Activated naive CD4-positive, alpha-beta T cell treated with anti-CD3 and anti-CD28 coated beads, Interleukin-2, amount 50 U/mL, for 72 hours (primary cell): ENCODE results near the gene INSYN2B. TPM values are rescaled to one million over a fixed set of nuclear protein-coding genes. Genes with fewer than 3 reads are reported as not detected.
"Not testable (repeated sequence)": the region's sequence is repeated elsewhere in the genome, so short reads cannot be mapped to it uniquely, and the experiment has no call there.

ENCODE experiments used
- ATAC-seq, 2 donors: fragments of 150-1000 bp; cut with Tn5 transposase; 2 replicates each; pipeline ENCODE4 v1.10.0; 2021; ENCODE audit warnings: mild to moderate bottlenecking in 2 of 2, moderate library complexity in 2 of 2
- DNase-seq, 2 donors: peaks; one replicate each; pipeline ENCODE4 v3.0.0; 2021 to 2022; ENCODE audit warnings: low spot score in 2 of 2
- H3K27ac Mint-ChIP-seq, 2 donors: one replicate each; pipeline ENCODE4 v1.8.0; 2022; ENCODE audit warnings: mild to moderate bottlenecking in 2 of 2, mixed read lengths in 2 of 2
- H3K36me3 Mint-ChIP-seq, 2 donors: one replicate each; pipeline ENCODE4 v1.8.0; 2022; ENCODE audit warnings: mixed read lengths in 2 of 2
- H3K9me3 Mint-ChIP-seq, 2 donors: one replicate each; pipeline ENCODE4 v1.8.0; 2022; ENCODE audit warnings: mixed read lengths in 2 of 2
- total RNA-seq, 2 donors: library from RNA; stranded (reverse); gene quantifications; one replicate each; pipeline ENCODE4 v1.2.3, GENCODE V29; 2022

The INSYN2B gene
- total RNA-seq, 2 donors from 2014 or later, result not detected

DNA sequence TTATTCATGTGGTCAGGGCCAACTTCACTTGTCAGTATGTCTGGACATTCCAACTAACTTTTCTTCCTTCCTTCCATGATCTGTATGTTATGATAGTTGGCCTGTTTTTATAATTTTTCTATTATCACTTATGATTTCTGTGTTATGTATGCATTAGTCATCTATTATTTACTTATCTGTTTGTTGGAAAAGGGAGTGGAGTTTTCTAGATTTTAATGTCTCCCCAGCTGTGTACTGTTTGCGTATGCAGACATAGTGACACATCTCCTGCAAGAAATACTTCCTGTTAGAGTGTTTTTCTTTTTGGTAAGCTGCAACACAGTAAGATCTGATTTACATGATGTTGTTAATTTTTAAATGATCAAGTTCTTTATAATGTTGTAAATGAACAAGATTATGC lies 8.7 kb upstream of the INSYN2B start:
- ATAC-seq (no peak), DNase-seq (no peak)
- H3K9me3 Mint-ChIP-seq, result no peaks in the 10 kb centered on the region
- H3K36me3 Mint-ChIP-seq, result peaks cover 11 to 17% of the 10 kb centered on the region in 2 donors
- H3K27ac Mint-ChIP-seq, result peak overlapping the region in 1 of 2 donors; percentile 25

GRCh38 chr5:169988206-169988605 lies 7.9 kb upstream of the INSYN2B start:
- H3K9me3 Mint-ChIP-seq, result no peaks in the 10 kb centered on the region
- DNase-seq (no peak), ATAC-seq (no peak)
- no peak overlapping the region for H3K27ac Mint-ChIP-seq
- peaks cover 11 to 18% of the 10 kb centered on the region in 2 donors for H3K36me3 Mint-ChIP-seq

DNA sequence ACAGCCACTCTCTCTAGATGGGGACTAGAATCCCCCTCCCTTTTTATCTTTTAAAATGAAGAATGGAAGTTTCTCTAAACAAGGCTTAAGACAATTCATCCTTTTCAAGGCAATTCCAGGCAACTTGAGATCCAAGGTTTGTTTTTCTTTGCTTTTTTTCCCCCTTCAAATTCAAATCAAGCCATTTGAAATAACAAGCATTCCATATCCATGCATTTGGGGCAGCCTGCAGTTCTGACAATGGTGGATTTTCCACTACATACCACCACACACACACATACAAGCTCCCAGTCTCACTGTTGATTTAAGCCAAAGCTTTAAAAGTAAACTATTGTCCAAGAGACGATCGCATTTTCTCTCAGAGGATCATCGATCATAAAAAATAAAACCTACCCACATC lies 424 bp downstream of the INSYN2B start:
- Mint-ChIP-seq H3K9me3 (no peaks in the 10 kb centered on the region), H3K27ac (no peak overlapping the region), H3K36me3 (peaks cover 0 to 9% of the 10 kb centered on the region in 2 donors)
- ATAC-seq, result no peak
- DNase-seq, result no peak

- ATAC-seq (no peak), DNase-seq (no peak)
- H3K36me3 Mint-ChIP-seq, result peaks cover 0 to 9% of the 10 kb centered on the region in 2 donors
- no peaks in the 10 kb centered on the region for H3K9me3 Mint-ChIP-seq
- peak overlapping the region in 1 of 2 donors; percentile 32 for H3K27ac Mint-ChIP-seq
These were observed 1.6 kb downstream of the INSYN2B start for GRCh38 chr5:169978714-169979113.

- no peaks in the 10 kb centered on the region for H3K36me3 Mint-ChIP-seq
- DNase-seq (no peak), ATAC-seq (no peak)
- no peaks in the 10 kb centered on the region for H3K9me3 Mint-ChIP-seq
- no peak overlapping the region for H3K27ac Mint-ChIP-seq
These were observed 6.0 kb downstream of the INSYN2B start for GRCh38 chr5:169974121-169974770.

DNA sequence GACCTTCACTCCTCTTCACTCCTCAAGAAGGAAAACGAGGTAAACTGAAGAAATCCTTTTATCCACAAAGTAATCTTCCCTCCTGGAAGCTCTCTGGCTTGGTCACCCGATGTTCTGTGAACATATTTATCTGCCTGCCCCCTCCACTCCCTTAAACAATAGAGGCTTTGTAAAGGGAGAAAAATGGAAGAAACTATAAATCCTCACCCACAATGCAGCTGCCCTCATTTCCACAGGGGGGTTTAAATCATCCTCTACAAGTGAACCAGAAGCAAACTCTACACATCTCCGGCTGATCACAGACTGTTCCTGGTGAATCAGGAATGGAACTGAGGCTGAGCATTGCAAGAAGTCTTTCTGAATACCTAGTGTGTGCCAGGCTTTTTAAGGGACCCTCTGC lies 7.2 kb downstream of the INSYN2B start:
- ATAC-seq (no peak), DNase-seq (no peak)
- Mint-ChIP-seq H3K27ac (no peak overlapping the region), H3K9me3 (no peaks in the 10 kb centered on the region), H3K36me3 (no peaks in the 10 kb centered on the region)

GRCh38 chr5:169971780-169972179 lies 8.5 kb downstream of the INSYN2B start:
- Mint-ChIP-seq H3K36me3 (no peaks in the 10 kb centered on the region), H3K27ac (no peak overlapping the region), H3K9me3 (no peaks in the 10 kb centered on the region)
- ATAC-seq, result no peak
- DNase-seq, result no peak

- no peaks in the 10 kb centered on the region for H3K9me3 Mint-ChIP-seq
- DNase-seq (no peak), ATAC-seq (no peak)
- H3K27ac Mint-ChIP-seq, result peak overlapping the region in 1 of 2 donors; percentile 12
- H3K36me3 Mint-ChIP-seq, result no peaks in the 10 kb centered on the region
These were observed 9.2 kb downstream of the INSYN2B start for GRCh38 chr5:169970911-169971765.

DNA sequence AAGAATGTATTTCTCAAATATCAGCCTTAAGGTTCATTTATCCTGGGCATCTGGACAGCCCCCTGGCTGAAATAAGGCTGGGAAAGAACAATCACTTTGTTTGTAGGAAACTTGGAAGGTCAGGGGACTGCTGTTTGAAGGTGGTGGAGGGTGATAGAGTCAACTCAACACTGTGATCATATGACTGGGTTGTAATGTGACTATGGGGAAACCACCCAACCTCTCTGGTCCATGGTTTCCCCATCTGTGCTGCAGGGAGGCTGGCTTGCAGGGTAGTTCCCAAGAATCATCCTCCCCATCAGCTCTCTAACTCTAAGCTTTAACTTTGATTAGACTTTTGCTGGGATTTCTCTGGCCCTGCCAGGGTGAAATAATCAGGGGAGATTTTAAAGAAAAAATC lies 10.0 kb downstream of the INSYN2B start:
- Mint-ChIP-seq H3K36me3 (no peaks in the 10 kb centered on the region), H3K9me3 (no peaks in the 10 kb centered on the region), H3K27ac (peak overlapping the region; percentile 12 to 61)
- no peak for DNase-seq
- ATAC-seq, result peak in 1 of 2 donors; percentile 62

- DNase-seq (no peak), ATAC-seq (no peak)
- H3K36me3 Mint-ChIP-seq, result no peaks in the 10 kb centered on the region
These were observed 16.0 kb downstream of the INSYN2B start for GRCh38 chr5:169964246-169964645.

DNA sequence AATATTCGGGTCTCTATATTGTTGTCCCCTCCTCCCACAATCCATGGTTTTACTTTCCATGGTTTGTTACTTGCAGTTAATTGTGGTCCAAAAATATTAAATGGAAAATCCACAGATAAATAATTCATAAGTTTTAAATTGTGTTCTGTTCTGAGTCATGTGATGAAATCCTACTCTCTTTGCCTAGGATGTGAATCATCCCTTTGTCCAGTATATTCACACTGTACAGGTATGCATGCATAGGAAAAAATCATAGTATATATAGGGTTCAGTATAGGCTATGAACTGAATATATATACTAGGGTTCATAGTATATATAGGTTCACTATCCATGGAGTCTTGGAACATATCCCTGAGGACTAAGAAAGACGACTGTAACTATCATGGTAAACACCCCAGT lies 19.6 kb downstream of the INSYN2B start:
- H3K9me3 Mint-ChIP-seq, result no peaks in the 10 kb centered on the region
- no peak for DNase-seq
- no peak overlapping the region for H3K27ac Mint-ChIP-seq
- no peaks in the 10 kb centered on the region for H3K36me3 Mint-ChIP-seq
- no peak for ATAC-seq

More at GRCh38 chr5:169964246-169964645, 16.0 kb downstream of the INSYN2B start:
- Mint-ChIP-seq H3K9me3 (no peaks in the 10 kb centered on the region), H3K27ac (no peak overlapping the region)

- H3K36me3 Mint-ChIP-seq, result no peaks in the 10 kb centered on the region
- ATAC-seq, result no peak
These were observed 22.0 kb downstream of the INSYN2B start for GRCh38 chr5:169958278-169958677.

GRCh38 chr5:169956756-169957155 lies 23.5 kb downstream of the INSYN2B start:
- ATAC-seq (no peak), DNase-seq (no peak)
- H3K27ac Mint-ChIP-seq, result no peak overlapping the region
- H3K9me3 Mint-ChIP-seq, result no peaks in the 10 kb centered on the region
- H3K36me3 Mint-ChIP-seq, result no peaks in the 10 kb centered on the region

More at GRCh38 chr5:169958278-169958677, 22.0 kb downstream of the INSYN2B start:
- Mint-ChIP-seq H3K9me3 (no peaks in the 10 kb centered on the region), H3K27ac (no peak overlapping the region)
- DNase-seq, result no peak

- DNase-seq (no peak), ATAC-seq (no peak)
- no peaks in the 10 kb centered on the region for H3K36me3 Mint-ChIP-seq
- no peak overlapping the region for H3K27ac Mint-ChIP-seq
- no peaks in the 10 kb centered on the region for H3K9me3 Mint-ChIP-seq
These were observed 24.2 kb downstream of the INSYN2B start for GRCh38 chr5:169956126-169956525.

- DNase-seq, result no peak
- no peak for ATAC-seq
- H3K9me3 Mint-ChIP-seq, result no peaks in the 10 kb centered on the region
- no peaks in the 10 kb centered on the region for H3K36me3 Mint-ChIP-seq
- H3K27ac Mint-ChIP-seq, result peak overlapping the region in 1 of 2 donors; percentile 46
These were observed 25.5 kb downstream of the INSYN2B start for GRCh38 chr5:169954786-169955185.

- not testable (repeated sequence) for DNase-seq, ATAC-seq, H3K27ac Mint-ChIP-seq, H3K9me3 Mint-ChIP-seq
- H3K36me3 Mint-ChIP-seq, result peaks cover 5 to 14% of the 10 kb centered on the region in 2 donors
These were observed 27.1 kb downstream of the INSYN2B start for GRCh38 chr5:169953196-169953595.

- H3K36me3 Mint-ChIP-seq, result peaks cover 5 to 21% of the 10 kb centered on the region in 2 donors
These were observed 30.0 kb downstream of the INSYN2B start for GRCh38 chr5:169950333-169950732.

More at GRCh38 chr5:169950333-169950732, 30.0 kb downstream of the INSYN2B start:
- Mint-ChIP-seq H3K27ac (peak overlapping the region in 1 of 2 donors; percentile 58), H3K9me3 (peaks cover 0 to 5% of the 10 kb centered on the region in 2 donors)
- no peak for ATAC-seq
- no peak for DNase-seq
